Left lung (tissue), 10 donors: ENCODE measurements around the gene DDX28. TPM values are rescaled to one million over a fixed set of nuclear protein-coding genes. Genes with fewer than 3 reads are reported as not detected.

ENCODE experiments used
- ATAC-seq: fragments of 200-7000 bp; cut with Tn5 transposase; one replicate; pipeline ENCODE4 v1.9.1; 2020; ENCODE audit warnings: moderate library complexity
- DNase-seq, 4 donors: peaks; one replicate each; pipeline ENCODE4 v3.0.0-alpha.2; 2013 to 2020
- H3K27ac ChIP-seq, 2 donors: fragments of 200-600 bp; sonication (generic) in 1 of 2; one replicate each; pipeline versions ENCODE4 v1.5.0 to v1.8.0; 2020 to 2021
- H3K27me3 ChIP-seq, 2 donors: fragments of 200-600 bp; sonication (generic) in 1 of 2; one replicate each; pipeline versions ENCODE4 v1.5.0 to v1.8.0; 2020 to 2021
- H3K36me3 ChIP-seq, 2 donors: fragments of 200-600 bp; sonication (generic) in 1 of 2; one replicate each; pipeline versions ENCODE4 v1.5.0 to v1.8.0; 2020 to 2021
- H3K4me1 ChIP-seq, 2 donors: fragments of 200-600 bp; one replicate each; pipeline ENCODE4 v1.8.0; 2021
- H3K4me3 ChIP-seq, 2 donors: fragments of 200-600 bp; sonication (generic) in 1 of 2; one replicate each; pipeline versions ENCODE4 v1.5.0 to v1.8.0; 2020 to 2021; ENCODE audit warnings: mild to moderate bottlenecking in 1 of 2
- H3K9me3 ChIP-seq, 2 donors: fragments of 200-600 bp; sonication (generic) in 1 of 2; one replicate each; pipeline versions ENCODE4 v1.5.0 to v1.8.0; 2020 to 2021
- intact Hi-C, 2 donors: fragments of 100-400 bp; cut with DNase I; formaldehyde crosslinking; loops; one replicate each; pipeline versions ENCODE4 v1.11.2 to v1.14.2; 2022
- polyA plus RNA-seq, 6 donors: library from polyadenylated mRNA; unstranded; fragments of 120-200 nt; gene quantifications; one replicate each; pipeline ENCODE4 v1.2.1, GENCODE V29; 2013; ENCODE audit not compliant: insufficient read length in 6 of 6
- total RNA-seq, 2 donors: library from RNA; stranded (reverse); fragmentation: NEBNext Ultra II Directional; extraction: Animal tissue kit (Norgen Biotek cat#: 25700); gene quantifications; one replicate each; pipeline ENCODE4 v1.2.1, GENCODE V29; 2021
- TF ChIP-seq, protein P1 (sequence below), 2 donors: fragments of 200-600 bp; sonication (generic) in 1 of 2; IDR thresholded peaks; one replicate each; pipeline versions ENCODE4 v1.5.0 to v1.8.0; 2021; ENCODE audit warnings: antibody characterized with exemption in 2 of 2
- donor health status: DM: no; HTN: yes; CAD: no.
- donor health status: DM: no; HTN: no; CAD: no.

DDX28 gene
- total and polyA plus RNA-seq, 8 donors, result 5.1 to 10.5 (median 6.8) TPM

DNA sequence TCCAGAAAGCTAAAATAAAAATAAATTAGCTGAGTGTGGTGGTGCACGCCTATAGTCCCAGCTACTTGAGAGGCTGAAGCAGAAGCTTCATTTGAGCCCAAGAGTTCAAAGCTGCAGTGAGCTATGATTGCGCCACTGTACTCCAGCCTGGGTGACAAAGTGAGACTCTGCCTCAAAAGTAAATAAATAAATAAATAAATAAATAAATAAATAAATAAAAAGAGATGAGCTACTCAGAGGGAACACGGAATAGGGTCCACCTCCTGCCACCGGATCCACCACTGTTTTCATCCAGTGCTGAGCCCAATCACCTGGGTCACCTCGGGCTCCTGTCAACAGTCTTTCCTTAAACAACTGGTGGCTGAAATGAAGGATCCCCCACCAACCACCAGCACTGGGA lies 36.1 kb downstream of the DDX28 start:
- no peak overlapping the region for H3K4me3 ChIP-seq
- H3K27ac ChIP-seq, result peak overlapping the region in 1 of 2 donors; percentile 42
- peaks cover 4 to 39% of the 10 kb centered on the region in 2 donors for H3K4me1 ChIP-seq
- no peaks in the 10 kb centered on the region for H3K9me3 ChIP-seq
- H3K36me3 ChIP-seq, result peaks cover 0 to 4% of the 10 kb centered on the region in 2 donors
- H3K27me3 ChIP-seq, result no peaks in the 10 kb centered on the region
- intact Hi-C loops, result loop anchor here in 1 of 2 donors (10.0 kb wide), 1 partner anchor 58 kb away; no protein-coding TSS in a partner anchor
- TF ChIP-seq, protein P1, sequence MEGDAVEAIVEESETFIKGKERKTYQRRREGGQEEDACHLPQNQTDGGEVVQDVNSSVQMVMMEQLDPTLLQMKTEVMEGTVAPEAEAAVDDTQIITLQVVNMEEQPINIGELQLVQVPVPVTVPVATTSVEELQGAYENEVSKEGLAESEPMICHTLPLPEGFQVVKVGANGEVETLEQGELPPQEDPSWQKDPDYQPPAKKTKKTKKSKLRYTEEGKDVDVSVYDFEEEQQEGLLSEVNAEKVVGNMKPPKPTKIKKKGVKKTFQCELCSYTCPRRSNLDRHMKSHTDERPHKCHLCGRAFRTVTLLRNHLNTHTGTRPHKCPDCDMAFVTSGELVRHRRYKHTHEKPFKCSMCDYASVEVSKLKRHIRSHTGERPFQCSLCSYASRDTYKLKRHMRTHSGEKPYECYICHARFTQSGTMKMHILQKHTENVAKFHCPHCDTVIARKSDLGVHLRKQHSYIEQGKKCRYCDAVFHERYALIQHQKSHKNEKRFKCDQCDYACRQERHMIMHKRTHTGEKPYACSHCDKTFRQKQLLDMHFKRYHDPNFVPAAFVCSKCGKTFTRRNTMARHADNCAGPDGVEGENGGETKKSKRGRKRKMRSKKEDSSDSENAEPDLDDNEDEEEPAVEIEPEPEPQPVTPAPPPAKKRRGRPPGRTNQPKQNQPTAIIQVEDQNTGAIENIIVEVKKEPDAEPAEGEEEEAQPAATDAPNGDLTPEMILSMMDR (IDR thresholded peaks at IDR 0.05), result no peak
- DNase-seq (no peak), ATAC-seq (no peak)

DNA sequence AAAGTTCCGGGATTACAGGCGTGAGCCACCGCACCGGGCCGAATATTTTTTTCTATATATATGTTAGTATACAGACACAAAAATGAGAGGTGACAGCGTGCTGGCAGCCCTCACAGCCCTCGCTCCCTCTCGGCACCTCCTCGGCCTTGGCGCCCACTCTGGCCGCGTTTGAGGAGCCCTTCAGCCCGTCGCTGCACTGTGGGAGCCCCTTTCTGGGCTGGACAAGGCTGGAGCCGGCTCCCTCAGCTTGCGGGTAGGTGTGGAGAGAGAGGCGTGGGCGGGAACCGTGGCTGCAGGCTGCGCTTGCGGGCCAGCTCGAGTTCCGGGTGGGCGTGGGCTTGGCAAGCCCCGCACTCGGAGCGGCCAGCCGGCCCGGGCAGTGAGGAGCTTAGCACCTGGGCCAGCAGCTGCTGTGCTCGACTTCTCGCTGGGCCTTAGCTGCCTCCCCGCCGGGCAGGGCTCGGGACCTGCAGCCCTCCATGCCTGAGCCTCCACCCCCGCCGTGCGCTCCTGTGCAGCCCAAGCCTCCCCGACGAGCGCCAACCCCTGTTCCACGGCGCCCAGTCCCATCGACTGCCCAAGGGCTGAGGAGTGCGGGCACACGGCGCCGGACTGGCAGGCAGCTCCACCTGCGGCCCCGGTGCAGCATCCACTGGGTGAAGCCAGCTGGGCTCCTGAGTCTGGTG lies 40.9 kb downstream of the DDX28 start:
- intact Hi-C loops, result loop anchor here in 1 of 2 donors (10.0 kb wide), 1 partner anchor 63 kb away; no protein-coding TSS in a partner anchor
- no peak for DNase-seq
- TF ChIP-seq, protein P1 (IDR thresholded peaks at IDR 0.05), result no peak
- Histone ChIP-seq H3K4me3 (no peak overlapping the region), H3K27ac (no peak overlapping the region), H3K9me3 (no peaks in the 10 kb centered on the region), H3K36me3 (no peaks in the 10 kb centered on the region), H3K27me3 (peaks cover 0 to 10% of the 10 kb centered on the region in 2 donors), H3K4me1 (peaks cover 4 to 33% of the 10 kb centered on the region in 2 donors)
- no peak for ATAC-seq

DNA sequence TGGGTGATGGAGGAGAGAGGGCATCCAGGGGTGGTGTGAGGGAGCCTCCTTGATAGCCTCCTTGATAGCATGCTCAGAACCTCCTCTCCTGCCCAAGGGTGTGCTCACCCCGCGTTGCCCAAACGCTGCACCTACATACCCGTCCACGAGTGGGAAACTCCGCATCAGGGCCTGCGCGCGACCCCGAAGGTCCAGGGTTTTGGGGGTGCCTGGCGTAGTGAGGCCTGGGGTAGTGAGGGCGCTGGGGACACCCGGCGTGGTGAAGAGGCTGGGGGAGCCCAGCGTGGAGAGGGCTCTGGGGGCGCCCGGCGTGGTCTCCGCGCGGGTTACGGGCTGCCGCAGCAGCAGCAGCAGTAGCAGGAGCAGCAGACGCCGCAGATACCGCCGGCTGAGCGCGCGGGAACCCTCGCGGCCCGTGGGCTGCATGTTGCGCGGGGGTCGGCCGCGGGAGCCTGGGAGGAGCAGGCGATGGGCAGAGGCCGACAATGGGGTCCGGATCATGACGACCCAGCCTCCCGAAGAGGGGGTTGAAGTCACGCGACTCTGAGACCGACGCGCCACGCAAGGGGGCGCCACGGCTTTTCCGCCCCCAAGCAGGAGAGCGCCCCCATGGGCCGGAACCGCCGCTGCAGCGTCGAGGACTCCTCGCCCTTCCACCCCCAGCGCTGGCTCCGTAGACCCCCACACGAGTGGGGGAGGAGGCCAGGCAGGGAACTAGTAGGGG lies 42.9 kb downstream of the DDX28 start, which contains the start of gene DPEP3:
TSS of gene DPEP3 (minus strand) at position 545 of the 724 bp plus-strand sequence. CDS start at position 426, 119 bp downstream.
- intact Hi-C loops, result loop anchor here in 1 of 2 donors (10.0 kb wide), 1 partner anchor 65 kb away; no protein-coding TSS in a partner anchor
- no peak for ATAC-seq

DNA sequence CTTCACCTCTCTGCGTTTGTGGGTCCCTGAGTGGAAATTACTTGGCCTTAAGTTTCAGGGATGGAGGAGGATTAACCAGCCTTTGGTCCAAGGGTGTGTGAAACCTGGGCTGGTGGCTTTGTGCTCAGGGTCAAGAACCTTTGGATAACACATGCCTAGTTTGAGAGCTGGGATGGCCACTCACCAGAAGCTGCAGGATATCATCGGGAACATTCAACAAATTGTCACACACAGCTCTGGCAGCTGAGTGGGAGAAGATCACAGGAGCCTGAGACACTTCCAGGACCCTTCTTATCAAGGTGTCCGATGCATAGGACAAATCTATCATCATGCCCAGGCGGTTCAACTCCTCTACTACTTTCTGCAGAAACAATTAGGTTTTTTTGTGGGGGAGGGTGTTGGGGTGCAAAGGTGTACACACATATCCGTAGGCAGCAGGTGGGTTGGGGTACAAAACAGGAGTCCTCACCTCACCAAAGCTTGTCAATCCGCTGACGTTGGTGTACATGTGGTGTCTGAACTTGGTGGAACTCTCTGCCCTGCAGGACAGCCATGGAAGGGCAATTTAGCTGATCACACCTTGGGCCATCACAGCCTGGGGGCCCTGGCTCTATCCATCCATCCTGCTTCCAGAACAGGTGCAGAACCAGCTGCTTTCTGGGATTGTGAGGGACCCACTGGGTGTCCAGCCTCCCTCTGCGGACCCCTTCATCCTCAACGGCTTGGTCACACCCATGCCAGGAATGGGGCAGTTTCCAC lies 45.4 kb downstream of the DDX28 start:
- TF ChIP-seq, protein P1 (IDR thresholded peaks at IDR 0.05), result no peak
- Histone ChIP-seq H3K27me3 (peaks cover 0 to 10% of the 10 kb centered on the region in 2 donors), H3K4me3 (no peak overlapping the region), H3K4me1 (no peaks in the 10 kb centered on the region), H3K36me3 (no peaks in the 10 kb centered on the region), H3K9me3 (no peaks in the 10 kb centered on the region), H3K27ac (no peak overlapping the region)
- DNase-seq, result no peak
- intact Hi-C loops, result no loop called here
- ATAC-seq, result no peak

More for the DNA sequence above, 42.9 kb downstream of the DDX28 start, which contains the start of gene DPEP3:
- Histone ChIP-seq H3K4me3 (no peak within 1 kb of the TSS), H3K27me3 (peaks cover 0 to 10% of the 10 kb centered on the region in 2 donors), H3K4me1 (peaks cover 4 to 22% of the 10 kb centered on the region in 2 donors), H3K9me3 (no peaks in the 10 kb centered on the region), H3K27ac (no peak within 1 kb of the TSS), H3K36me3 (no peaks in the 10 kb centered on the region)
- DNase-seq, result no peak
- TF ChIP-seq, protein P1 (IDR thresholded peaks at IDR 0.05), result no peak
